Gastrocnemius medialis (tissue), 4 donors: ENCODE measurements around the gene MC2R. TPM values are rescaled to one million over a fixed set of nuclear protein-coding genes. Genes with fewer than 3 reads are reported as not detected.

Source experiments
- ATAC-seq, 2 donors: fragments of 150-250 bp; one replicate each; pipeline ENCODE4 v1.9.1; 2016
- DNase-seq, 2 donors: peaks; one replicate each; pipeline ENCODE4 v3.0.0-alpha.2; 2019
- H3K27ac ChIP-seq, 4 donors: fragments of 200-600 bp; sonication (generic); 1 replicate in 1 of 4; 2 replicates in 3 of 4; pipeline ENCODE4 v1.5.1; 2016 to 2018; ENCODE audit warnings: mild to moderate bottlenecking in 2 of 4, moderate library complexity in 1 of 4
- H3K27me3 ChIP-seq, 3 donors: fragments of 200-600 bp; sonication (generic) in 2 of 3; 1 replicate in 1 of 3; 2 replicates in 2 of 3; pipeline versions ENCODE4 v1.5.1 to v1.6.0; 2016 to 2019; ENCODE audit warnings: mild to moderate bottlenecking in 1 of 3, moderate library complexity in 1 of 3
- H3K36me3 ChIP-seq, 2 donors: fragments of 200-600 bp; sonication (generic) in 1 of 2; one replicate each; pipeline ENCODE4 v1.5.1; 2017 to 2018
- H3K4me1 ChIP-seq, 2 donors: fragments of 200-600 bp; sonication (generic) in 1 of 2; one replicate each; pipeline ENCODE4 v1.5.1; 2016 to 2017; ENCODE audit warnings: mild to moderate bottlenecking in 2 of 2
- H3K4me3 ChIP-seq, 4 donors: fragments of 200-600 bp; sonication (generic) in 3 of 4; 1 replicate in 1 of 4; 2 replicates in 3 of 4; pipeline ENCODE4 v1.5.1; 2016 to 2019; ENCODE audit warnings: mild to moderate bottlenecking in 2 of 4
- H3K9me3 ChIP-seq, 3 donors: fragments of 200-600 bp; sonication (generic) in 2 of 3; 1 replicate in 1 of 3; 2 replicates in 2 of 3; pipeline ENCODE4 v1.5.1; 2016 to 2019
- CTCF ChIP-seq, 5 experiments: fragments of 450-650 bp in 3 of 5; fragments of 200-600 bp in 2 of 5; sonication (generic) in 2 of 5; IDR thresholded peaks in 4 of 5; conservative IDR thresholded peaks in 1 of 5; 1 replicate in 4 of 5; 2 replicates in 1 of 5; pipeline ENCODE4 v1.5.1; 2016 to 2019; ENCODE audit warnings: antibody characterized with exemption in 5 of 5, mild to moderate bottlenecking in 3 of 5, moderate library complexity in 3 of 5
- POLR2A ChIP-seq, 2 donors: fragments of 450-650 bp; IDR thresholded peaks; one replicate each; pipeline ENCODE4 v1.6.1; 2017; ENCODE audit warnings: antibody characterized with exemption in 2 of 2, mild to moderate bottlenecking in 2 of 2, moderate library complexity in 2 of 2
- in situ Hi-C, 4 donors: fragments of 200-750 bp; cut with MboI; loops; one replicate each; pipeline versions ENCODE4 v1.15.0 to v1.8.0; 2017; ENCODE audit warnings: low sequenced_read_pairs in 4 of 4
- intact Hi-C: fragments of 100-400 bp; cut with DNase I; formaldehyde crosslinking; loops from one replicate; pipeline ENCODE4 v1.15.1; 2023; ENCODE audit warnings: low total_unique reads
- total RNA-seq, 4 donors: library from RNA; depleted of rRNA; stranded (reverse); fragments of >200 nt; gene quantifications; one replicate each; pipeline versions ENCODE4 v1.1.0 to v1.2.3, GENCODE V29; 2016

Gene MC2R
- total RNA-seq, 4 donors from 2014 or later = not detected

- intact Hi-C loops = no loop called here
Measured at GRCh38 chr18:13913205-13913604, 2.1 kb downstream of the MC2R start.

DNA sequence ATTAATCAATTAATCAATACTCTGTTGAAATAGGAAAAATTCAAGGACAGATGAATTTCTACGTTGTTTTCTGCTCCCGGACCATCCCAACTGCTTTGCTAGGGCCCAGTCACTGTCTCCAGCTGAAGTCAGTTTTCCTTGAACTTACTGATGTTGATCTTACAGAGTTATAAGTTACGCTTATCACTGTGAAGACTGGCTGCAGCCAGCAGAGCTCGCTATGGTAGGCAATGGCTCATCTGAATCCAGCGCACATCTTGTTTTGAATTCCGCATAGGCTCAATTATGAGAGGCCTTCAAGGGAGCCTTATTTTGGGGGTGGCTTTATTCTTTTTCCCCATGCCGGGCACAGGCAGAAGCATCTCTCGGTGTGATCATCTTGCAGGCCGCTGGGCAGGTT lies 2.7 kb downstream of the MC2R start:
- no peak for ATAC-seq
- no peaks in the 10 kb centered on the region for H3K27me3 ChIP-seq
- no peak for TF ChIP-seq CTCF (IDR thresholded peaks at IDR 0.05 in 4 of 5, conservative IDR thresholded peaks at IDR 0.05 in 1 of 5)
- TF ChIP-seq POLR2A (IDR thresholded peaks at IDR 0.05) = no peak
- H3K9me3 ChIP-seq = no peaks in the 10 kb centered on the region
- H3K4me1 ChIP-seq = no peaks in the 10 kb centered on the region
- no peak overlapping the region for H3K27ac ChIP-seq
- in situ Hi-C loops (no loop called here), intact Hi-C loops (no loop called here)
- no peak for DNase-seq
- no peak overlapping the region for H3K4me3 ChIP-seq
- H3K36me3 ChIP-seq = no peaks in the 10 kb centered on the region

More at GRCh38 chr18:13913205-13913604, 2.1 kb downstream of the MC2R start:
- Histone ChIP-seq H3K27me3 (no peaks in the 10 kb centered on the region), H3K4me1 (no peaks in the 10 kb centered on the region), H3K27ac (no peak overlapping the region), H3K36me3 (no peaks in the 10 kb centered on the region), H3K9me3 (no peaks in the 10 kb centered on the region), H3K4me3 (no peak overlapping the region)
- in situ Hi-C loops = no loop called here
- no peak for DNase-seq
- no peak for ATAC-seq
- TF ChIP-seq CTCF (IDR thresholded peaks at IDR 0.05 in 4 of 5, conservative IDR thresholded peaks at IDR 0.05 in 1 of 5) (no peak), POLR2A (IDR thresholded peaks at IDR 0.05) (no peak)

GRCh38 chr18:13910986-13911385 lies 4.3 kb downstream of the MC2R start:
- intact Hi-C loops = no loop called here
- in situ Hi-C loops = no loop called here
- Histone ChIP-seq H3K4me3 (no peak overlapping the region), H3K4me1 (no peaks in the 10 kb centered on the region), H3K36me3 (no peaks in the 10 kb centered on the region), H3K27me3 (no peaks in the 10 kb centered on the region), H3K9me3 (no peaks in the 10 kb centered on the region), H3K27ac (no peak overlapping the region)
- TF ChIP-seq POLR2A (IDR thresholded peaks at IDR 0.05) = no peak
- TF ChIP-seq CTCF (IDR thresholded peaks at IDR 0.05 in 4 of 5, conservative IDR thresholded peaks at IDR 0.05 in 1 of 5) = no peak
- ATAC-seq (no peak), DNase-seq (no peak)

- no peak overlapping the region for H3K27ac ChIP-seq
- DNase-seq = no peak
- intact Hi-C loops (no loop called here), in situ Hi-C loops (no loop called here)
- no peaks in the 10 kb centered on the region for H3K9me3 ChIP-seq
- H3K27me3 ChIP-seq = no peaks in the 10 kb centered on the region
- H3K4me3 ChIP-seq = no peak overlapping the region
- no peaks in the 10 kb centered on the region for H3K36me3 ChIP-seq
- no peaks in the 10 kb centered on the region for H3K4me1 ChIP-seq
- TF ChIP-seq POLR2A (IDR thresholded peaks at IDR 0.05) (no peak), CTCF (IDR thresholded peaks at IDR 0.05 in 4 of 5, conservative IDR thresholded peaks at IDR 0.05 in 1 of 5) (no peak)
- no peak for ATAC-seq
Measured at GRCh38 chr18:13910501-13910900, 4.8 kb downstream of the MC2R start.
